RWPE2 (cell line): Measurements from ENCODE around the gene CCK.

Source experiments
- ATAC-seq: fragments of 200-7000 bp; cut with Tn5 transposase; 3 replicates; pipeline ENCODE4 v1.9.1; 2021; ENCODE audit warnings: low read depth
- DNase-seq: peaks from one replicate; pipeline ENCODE4 v3.0.0-alpha.2; 2020; ENCODE audit warnings: low spot score
- H3K27ac ChIP-seq: fragments of 450-650 bp; 2 replicates; pipeline ENCODE4 v1.5.1; 2017; ENCODE audit warnings: mild to moderate bottlenecking; ENCODE audit not compliant: poor library complexity, severe bottlenecking
- H3K27me3 ChIP-seq: fragments of 250-450 bp; sonication (Bioruptor Pico); 2 replicates; pipeline ENCODE4 v1.5.1; 2021; ENCODE audit warnings: mild to moderate bottlenecking, moderate library complexity; ENCODE audit not compliant: insufficient read depth, poor library complexity, severe bottlenecking
- H3K36me3 ChIP-seq: fragments of 250-450 bp; sonication (Bioruptor Pico); 2 replicates; pipeline ENCODE4 v1.5.1; 2020; ENCODE audit warnings: low read depth, mild to moderate bottlenecking, moderate library complexity
- H3K4me1 ChIP-seq: fragments of 250-450 bp; sonication (Bioruptor Pico); 2 replicates; pipeline ENCODE4 v1.5.1; 2021; ENCODE audit warnings: mild to moderate bottlenecking, moderate library complexity; ENCODE audit not compliant: insufficient read depth, poor library complexity, severe bottlenecking
- H3K4me3 ChIP-seq: fragments of 250-450 bp; sonication (Bioruptor Pico); 2 replicates; pipeline ENCODE4 v1.5.1; 2021; ENCODE audit warnings: mild to moderate bottlenecking, moderate library complexity; ENCODE audit not compliant: severe bottlenecking
- H3K9me3 ChIP-seq: fragments of 250-450 bp; sonication (Bioruptor Pico); 2 replicates; pipeline ENCODE4 v1.5.1; 2021; ENCODE audit warnings: mild to moderate bottlenecking, moderate library complexity; ENCODE audit not compliant: severe bottlenecking
- CTCF ChIP-seq: fragments of 450-650 bp; IDR thresholded peaks from one replicate; pipeline ENCODE4 v1.5.1; 2017; ENCODE audit warnings: mild to moderate bottlenecking, moderate library complexity; ENCODE audit not compliant: poor library complexity, severe bottlenecking

CCK gene

GRCh38 chr3:42256135-42256819, 9.7 kb downstream of the CCK start:
- no peaks in the 10 kb centered on the region for H3K36me3 ChIP-seq
- no peak for DNase-seq
- no peak overlapping the region for H3K4me3 ChIP-seq
- peaks cover 33% of the 10 kb centered on the region for H3K4me1 ChIP-seq
- ATAC-seq, result peak; percentile 80
- H3K9me3 ChIP-seq, result no peaks in the 10 kb centered on the region
- no peak for TF ChIP-seq CTCF
- H3K27me3 ChIP-seq, result no peaks in the 10 kb centered on the region
- H3K27ac ChIP-seq, result peak overlapping the region; percentile 90

- Histone ChIP-seq H3K27ac (peak overlapping the region; percentile 90), H3K9me3 (no peaks in the 10 kb centered on the region), H3K27me3 (no peaks in the 10 kb centered on the region), H3K4me3 (no peak overlapping the region), H3K36me3 (no peaks in the 10 kb centered on the region), H3K4me1 (peaks cover 34% of the 10 kb centered on the region)
- no peak for TF ChIP-seq CTCF
- ATAC-seq (no peak), DNase-seq (no peak)
Observed at GRCh38 chr3:42254566-42254965, 11.4 kb downstream of the CCK start.

DNA sequence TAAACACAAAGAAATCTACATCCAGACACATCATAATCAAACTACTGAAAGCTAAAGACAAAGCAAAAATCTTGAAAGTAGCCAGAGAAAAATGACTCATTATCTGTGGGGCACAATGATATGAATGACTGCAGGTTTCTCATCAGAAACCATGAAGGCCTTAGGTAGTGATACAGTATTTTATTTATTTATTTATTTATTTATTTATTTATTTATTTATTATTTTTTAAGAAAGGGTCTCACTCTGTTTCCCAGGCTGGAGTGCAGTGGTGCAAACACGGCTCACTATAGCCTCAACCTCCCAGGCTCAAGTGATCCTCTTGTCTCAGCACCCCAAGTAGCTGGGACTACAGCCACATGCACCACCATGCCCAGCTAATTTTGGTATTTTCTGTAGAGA, 15.2 kb downstream of the CCK start:
- Histone ChIP-seq H3K9me3 (no peaks in the 10 kb centered on the region), H3K27me3 (no peaks in the 10 kb centered on the region), H3K27ac (no peak overlapping the region), H3K36me3 (no peaks in the 10 kb centered on the region), H3K4me3 (no peak overlapping the region), H3K4me1 (peaks cover 18% of the 10 kb centered on the region)
- no peak for TF ChIP-seq CTCF
- ATAC-seq, result no peak
- no peak for DNase-seq

DNA sequence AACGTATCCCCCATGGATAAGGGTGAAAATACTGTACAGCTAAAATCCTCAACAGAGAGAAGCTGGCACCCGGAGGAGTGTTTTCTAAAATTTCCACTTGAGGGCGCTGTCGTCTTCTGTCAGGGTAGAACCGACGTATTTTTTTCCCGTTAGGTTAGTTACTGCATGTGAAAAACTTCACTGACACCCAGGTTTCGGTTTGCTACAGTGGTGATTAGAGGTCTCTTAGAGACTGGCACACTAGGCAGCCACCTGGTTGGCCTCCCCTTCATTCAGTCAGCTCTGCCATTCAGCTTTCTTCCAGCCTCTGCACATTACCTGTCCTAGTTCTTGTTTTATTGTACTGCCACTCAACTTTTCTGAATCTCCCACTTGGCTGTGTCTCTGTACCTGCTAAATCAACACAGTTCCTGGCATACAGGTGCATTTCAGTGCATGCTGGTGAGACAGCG, 18.4 kb downstream of the CCK start:
- DNase-seq (no peak), ATAC-seq (peak; percentile 56)
- TF ChIP-seq CTCF, result peak; percentile 87
- Histone ChIP-seq H3K27ac (no peak overlapping the region), H3K36me3 (no peaks in the 10 kb centered on the region), H3K4me3 (no peak overlapping the region), H3K9me3 (no peaks in the 10 kb centered on the region), H3K27me3 (no peaks in the 10 kb centered on the region), H3K4me1 (peaks cover 3% of the 10 kb centered on the region)

- no peaks in the 10 kb centered on the region for H3K36me3 ChIP-seq
- ATAC-seq (no peak), DNase-seq (no peak)
- H3K27ac ChIP-seq, result no peak overlapping the region
- H3K4me1 ChIP-seq, result peaks cover 3% of the 10 kb centered on the region
- H3K27me3 ChIP-seq, result no peaks in the 10 kb centered on the region
- no peak overlapping the region for H3K4me3 ChIP-seq
- H3K9me3 ChIP-seq, result no peaks in the 10 kb centered on the region
- TF ChIP-seq CTCF, result no peak
Observed at GRCh38 chr3:42246091-42246490, 19.9 kb downstream of the CCK start.
